ENCODE data around the gene GP2.

The GP2 gene

DNA sequence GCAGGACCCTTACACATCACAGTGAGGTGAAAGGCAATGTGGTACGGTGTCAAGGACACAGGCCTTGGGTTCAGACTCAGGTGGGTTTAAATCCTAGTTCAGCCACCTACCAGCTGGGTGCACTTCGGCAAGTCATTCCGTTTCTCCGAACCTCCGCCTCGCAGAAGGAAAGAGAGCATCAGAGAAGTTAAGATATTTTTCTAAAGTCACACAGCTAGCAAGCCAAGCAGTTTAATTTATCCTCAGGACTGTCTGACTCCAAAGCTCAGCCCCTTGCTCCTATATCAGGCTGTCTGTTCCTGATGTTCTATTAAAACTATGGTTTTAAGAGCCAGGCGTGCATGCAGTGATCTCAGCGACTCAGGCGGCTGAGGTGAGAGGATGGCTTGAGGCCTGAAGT lies 65.1 kb downstream of the GP2 start:
- TF ChIP-seq, protein P1, sequence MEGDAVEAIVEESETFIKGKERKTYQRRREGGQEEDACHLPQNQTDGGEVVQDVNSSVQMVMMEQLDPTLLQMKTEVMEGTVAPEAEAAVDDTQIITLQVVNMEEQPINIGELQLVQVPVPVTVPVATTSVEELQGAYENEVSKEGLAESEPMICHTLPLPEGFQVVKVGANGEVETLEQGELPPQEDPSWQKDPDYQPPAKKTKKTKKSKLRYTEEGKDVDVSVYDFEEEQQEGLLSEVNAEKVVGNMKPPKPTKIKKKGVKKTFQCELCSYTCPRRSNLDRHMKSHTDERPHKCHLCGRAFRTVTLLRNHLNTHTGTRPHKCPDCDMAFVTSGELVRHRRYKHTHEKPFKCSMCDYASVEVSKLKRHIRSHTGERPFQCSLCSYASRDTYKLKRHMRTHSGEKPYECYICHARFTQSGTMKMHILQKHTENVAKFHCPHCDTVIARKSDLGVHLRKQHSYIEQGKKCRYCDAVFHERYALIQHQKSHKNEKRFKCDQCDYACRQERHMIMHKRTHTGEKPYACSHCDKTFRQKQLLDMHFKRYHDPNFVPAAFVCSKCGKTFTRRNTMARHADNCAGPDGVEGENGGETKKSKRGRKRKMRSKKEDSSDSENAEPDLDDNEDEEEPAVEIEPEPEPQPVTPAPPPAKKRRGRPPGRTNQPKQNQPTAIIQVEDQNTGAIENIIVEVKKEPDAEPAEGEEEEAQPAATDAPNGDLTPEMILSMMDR (conservative IDR thresholded peaks at IDR 0.05), result no peak
- no peak overlapping the region for H3K27ac ChIP-seq

DNA sequence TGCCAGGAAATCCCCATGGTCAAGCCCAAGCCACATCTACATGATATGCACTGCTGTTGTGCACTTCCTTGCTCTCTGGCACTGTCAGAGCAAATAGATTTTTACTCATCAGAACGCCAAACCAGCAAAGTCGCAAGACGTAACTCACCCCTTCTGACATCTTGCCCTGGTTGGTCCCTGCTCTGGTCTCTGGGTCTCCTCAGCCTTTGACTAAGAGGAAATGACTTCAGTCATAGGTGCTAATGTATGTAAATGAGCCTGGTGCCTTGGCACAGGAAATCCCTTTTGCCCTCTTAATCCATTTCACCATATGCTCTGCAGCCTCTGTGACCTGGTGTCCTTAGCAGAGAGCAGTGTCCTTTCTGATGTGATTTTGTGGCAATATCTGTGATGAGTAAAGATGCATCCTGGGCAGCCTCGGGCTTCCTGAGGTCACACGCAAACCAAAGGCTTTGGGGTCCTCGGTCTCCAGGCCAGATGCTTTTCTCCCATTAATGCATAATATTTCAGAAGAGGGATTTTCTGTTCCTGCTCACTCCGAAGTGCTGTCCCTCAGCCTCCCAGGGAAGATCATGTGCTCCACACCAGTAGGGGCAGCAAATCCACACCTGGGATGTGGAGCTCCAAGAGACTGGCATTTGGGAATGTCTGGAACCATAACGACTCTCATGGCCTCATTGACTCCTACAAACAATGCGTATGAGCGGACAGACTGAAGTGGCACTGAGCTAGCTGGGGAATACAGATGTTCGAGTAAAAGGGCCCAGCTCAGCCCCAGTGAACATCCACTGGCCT lies 66.9 kb downstream of the GP2 start:
- H3K27ac ChIP-seq, result no peak overlapping the region
- TF ChIP-seq, protein P1 (conservative IDR thresholded peaks at IDR 0.05), result no peak
